Skin of body (tissue), 2 donors: Measurements from ENCODE around the gene HOXA11. TPM values are rescaled to one million over a fixed set of nuclear protein-coding genes. Genes with fewer than 3 reads are reported as not detected.

Experiments used
- DNase-seq: peaks from one replicate; lab custom pipeline; 2025; lab: John Stamatoyannopoulos, UW
- total RNA-seq: library from RNA; depleted of rRNA; stranded (reverse); fragments of >200 nt; gene quantifications from one replicate; pipeline ENCODE4 v1.2.3, GENCODE V29; 2014

HOXA11 gene
- total RNA-seq, 1 donor from 2014 or later: 0.20 TPM

DNA sequence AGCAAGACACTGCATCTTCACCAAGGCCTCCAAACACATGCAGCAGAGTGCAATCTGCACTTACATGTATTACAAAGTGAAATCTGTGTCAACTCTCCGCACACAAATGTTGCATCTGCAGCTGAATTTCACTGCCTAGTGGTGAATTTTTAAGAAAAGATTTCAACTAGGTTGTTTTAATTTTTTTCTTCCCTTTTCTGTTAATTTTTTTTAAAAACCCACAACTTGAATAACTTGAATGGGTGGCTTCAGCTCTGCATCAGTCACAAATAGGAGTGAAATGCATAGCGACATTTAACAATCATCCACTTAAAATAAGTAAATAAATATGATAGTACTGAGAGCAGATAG, 8.9 kb upstream of the HOXA11 start:
- DNase-seq: no peak

DNA sequence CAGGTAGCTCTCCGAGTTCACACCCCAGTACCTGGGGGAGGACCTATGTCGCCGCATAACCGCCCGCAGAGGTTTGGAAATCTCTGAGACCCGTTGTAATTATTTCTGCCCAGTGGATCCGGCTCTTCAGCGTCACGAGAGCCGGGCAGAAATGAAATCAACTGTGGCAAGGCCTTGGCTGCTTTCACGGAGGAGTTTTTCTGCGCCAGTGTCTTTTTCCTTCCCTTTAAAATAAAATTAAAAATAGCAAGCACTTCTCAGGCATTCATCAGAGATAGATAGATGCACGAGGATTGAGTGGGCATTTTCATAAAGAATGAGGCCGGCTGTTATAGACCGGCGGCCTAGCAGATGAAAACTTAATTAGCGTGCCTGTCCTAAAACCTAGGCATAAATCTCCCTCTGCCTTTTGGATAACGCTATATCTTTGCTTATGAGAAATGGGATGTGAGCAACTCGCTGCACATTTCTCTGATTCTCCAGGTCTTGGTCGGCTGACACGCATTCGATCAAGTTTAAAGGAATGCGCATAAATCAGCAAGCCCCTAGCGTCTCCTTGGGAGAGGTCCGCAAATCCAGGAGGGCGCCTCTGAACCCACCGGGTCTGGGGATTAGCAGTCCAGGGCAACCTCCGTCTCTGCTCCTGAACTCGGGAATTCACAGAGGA, 8.4 kb upstream of the HOXA11 start:
- DNase-seq: no peak

DNA sequence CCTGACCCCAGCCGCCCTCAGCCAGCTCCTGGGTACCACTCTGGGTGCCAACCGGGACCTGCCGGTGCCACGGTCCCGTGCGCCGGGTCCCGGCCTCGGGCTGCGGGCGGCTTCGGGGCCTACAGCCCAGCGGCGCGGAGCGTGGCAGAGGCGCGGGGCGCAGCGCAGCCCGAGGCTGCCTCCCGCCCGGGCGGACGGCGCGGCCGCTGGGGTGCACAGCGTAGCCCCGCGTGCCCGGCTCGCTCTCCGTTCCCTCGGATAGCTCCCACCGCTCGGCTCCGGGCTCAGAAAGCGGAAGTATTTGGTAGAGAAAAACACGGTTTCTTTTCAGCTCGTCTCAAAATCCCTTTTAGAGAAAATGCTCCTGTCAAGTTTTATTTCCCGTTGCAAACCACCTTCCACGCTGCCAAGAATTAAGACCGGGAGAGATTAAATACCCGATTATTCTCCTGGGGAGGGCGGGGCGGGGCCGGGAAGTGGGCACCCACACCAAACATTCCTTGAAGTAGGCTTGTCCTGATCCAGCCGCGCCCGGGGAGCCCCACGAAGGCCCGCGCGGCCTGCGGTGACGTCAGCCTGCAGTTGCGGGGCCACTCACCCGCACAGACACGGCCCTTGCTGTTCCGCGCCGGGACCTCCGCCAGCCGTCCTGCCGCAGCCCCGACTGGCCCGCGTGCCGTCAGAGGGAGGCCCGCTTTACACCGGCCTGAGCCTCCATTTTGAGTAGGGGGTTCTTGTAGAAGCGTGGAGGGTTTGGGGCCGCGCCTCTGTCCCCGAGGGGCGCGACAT, 7.7 kb upstream of the HOXA11 start:
- no peak for DNase-seq

DNA sequence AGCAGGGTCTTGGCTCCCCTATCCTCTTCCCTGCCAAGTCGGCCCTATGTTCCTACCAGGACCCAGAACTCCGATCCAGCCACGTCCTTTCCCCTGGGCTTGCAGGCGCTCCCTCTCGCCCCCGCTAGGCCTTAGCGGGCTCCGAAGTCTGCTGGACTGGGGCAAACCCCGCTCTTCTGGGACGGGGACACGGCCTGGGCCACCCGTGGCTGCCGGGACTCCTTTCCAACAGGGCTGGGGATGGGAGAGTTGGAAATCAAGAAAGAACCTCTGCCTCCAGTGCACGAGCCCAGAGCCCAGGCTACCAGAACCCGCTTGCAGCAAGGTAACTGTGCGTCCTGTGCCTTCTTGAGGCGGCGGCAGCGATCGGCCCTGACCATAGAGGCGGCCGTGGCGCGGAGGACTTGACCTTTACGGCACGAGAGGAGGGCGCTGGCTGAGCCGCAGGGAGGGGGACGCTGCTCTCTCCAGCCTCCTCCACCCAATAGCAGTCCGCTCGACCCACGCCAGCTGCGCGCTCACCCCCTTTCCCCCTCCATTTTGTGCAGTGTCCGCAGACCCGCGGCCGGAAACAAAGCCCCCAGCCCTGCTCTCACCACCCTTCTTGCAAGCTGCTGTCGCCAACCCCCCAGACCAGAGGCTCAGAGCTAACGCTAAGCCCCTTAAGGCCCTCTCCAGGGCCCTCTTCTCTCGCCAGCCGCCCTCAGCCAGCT, 7.0 kb upstream of the HOXA11 start:
- no peak for DNase-seq

- no peak for DNase-seq
These were observed 6.2 kb upstream of the HOXA11 start for GRCh38 chr7:27191161-27191731.

- DNase-seq: no peak
These were observed 5.1 kb upstream of the HOXA11 start for GRCh38 chr7:27189997-27190748.

DNA sequence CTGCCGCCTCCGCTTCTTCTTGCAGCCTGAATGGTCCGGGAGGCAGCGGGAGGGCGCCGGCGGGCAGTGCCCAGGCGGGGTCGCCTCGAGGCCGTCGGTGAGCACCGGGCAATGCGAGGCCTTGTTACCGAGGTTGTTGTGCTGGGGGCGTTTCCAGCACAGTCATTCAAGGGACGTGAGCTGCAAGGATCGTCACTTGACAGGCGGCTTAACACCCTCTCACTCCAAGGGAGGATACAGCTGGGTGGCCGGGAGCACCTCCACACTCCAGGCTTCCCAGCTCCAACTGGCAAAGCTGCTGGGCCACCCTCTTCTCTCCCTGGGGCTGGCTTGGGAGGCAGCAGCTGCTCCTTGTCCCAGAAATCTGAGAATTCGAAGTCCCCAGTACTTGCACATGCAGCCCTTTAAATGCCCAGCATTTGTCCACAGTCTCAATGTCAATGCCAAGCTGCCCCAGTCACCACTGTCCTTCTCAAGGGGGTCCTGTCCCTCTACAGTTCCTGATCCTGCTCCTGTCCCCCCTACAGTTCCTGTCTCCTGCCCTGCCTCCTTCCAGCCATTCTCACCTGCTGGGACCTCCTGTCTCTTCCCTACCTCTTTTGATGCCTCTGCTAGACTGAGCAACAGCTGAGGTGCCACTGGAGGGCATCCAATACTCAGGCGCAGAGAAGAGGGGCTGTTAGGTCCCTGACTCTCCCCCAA, 4.4 kb upstream of the HOXA11 start:
- DNase-seq: no peak

GRCh38 chr7:27188386-27189294, 3.6 kb upstream of the HOXA11 start:
- DNase-seq: no peak

DNA sequence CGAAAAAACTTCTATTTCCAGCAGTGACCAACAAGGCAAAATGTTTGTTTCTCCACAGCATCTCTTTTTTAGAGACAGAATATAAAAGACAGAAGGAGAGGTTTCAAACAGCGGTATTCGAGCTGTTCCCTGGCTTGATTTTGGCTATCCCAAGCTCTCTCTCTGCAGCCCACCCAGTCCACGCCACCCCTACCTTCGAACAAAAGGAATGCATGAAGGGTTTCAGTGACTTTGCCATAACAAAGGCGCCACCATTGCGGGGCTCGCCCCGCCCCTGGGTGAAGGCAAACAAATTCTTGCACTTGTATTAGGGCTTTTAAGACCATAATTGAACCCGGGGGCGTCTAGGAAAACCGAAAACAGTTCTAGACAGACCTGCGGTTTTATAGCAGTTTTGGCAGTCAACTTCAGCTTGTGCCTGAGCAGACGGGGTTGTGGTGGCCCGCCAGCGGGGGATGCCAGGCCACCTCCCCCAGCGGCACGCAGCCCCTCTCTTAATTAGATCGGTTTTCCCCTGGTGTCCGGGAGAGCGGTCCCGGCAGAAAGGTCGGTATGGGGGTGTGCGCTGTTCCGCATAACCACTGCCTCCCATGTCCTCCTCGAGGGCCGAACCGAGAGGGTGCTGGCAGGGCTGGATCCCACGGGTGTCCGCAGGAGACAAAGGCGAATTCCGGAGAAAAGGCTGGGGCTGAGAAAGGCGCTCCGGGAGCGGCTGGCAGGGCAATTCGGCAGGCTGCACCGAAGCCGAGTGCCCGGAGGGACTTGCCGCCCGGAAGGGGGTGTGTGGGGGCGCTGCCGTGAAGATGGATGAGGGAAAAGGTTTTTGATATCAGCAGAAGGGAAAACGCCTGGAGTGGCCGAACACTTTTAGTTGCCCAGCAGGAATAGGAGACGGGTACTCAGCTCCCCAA, 2.7 kb upstream of the HOXA11 start:
- DNase-seq: no peak

DNA sequence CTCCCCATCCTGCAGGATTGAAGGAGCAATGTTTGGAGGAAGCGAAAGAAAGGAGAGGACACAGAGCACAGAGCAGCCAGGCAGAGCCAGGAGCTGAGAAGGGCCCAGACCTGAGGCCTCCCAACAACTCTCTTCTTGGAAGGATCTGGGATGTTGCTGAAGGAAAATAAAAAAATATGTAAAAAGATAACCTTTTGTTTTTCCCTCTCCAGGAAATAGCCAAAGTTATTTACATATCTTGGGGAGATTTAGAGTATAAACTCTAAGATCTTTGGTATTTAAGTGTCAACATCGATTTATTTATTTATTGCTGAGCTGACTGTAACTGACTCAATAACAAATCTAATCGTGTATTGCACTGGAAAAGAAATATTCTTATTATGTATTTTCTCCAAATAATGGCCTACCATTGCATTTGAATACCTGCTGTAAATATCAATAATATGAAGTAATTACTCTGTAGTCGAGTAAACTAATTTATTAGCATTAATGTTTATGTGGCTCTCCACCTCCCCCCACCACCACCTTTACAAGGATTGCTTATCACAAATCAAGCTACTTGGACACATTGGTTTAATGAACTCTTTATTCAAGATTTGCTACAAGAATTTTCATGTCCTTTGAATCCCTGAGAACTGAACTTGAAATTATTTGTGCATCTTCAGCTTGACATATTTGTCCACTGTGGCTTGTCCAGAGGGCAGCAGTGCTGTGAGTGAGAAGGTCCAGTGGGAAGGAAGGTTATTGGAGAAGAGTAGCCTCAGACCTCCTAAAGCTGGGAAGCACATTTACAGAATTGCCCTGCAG, 1.8 kb upstream of the HOXA11 start:
- no peak for DNase-seq

DNA sequence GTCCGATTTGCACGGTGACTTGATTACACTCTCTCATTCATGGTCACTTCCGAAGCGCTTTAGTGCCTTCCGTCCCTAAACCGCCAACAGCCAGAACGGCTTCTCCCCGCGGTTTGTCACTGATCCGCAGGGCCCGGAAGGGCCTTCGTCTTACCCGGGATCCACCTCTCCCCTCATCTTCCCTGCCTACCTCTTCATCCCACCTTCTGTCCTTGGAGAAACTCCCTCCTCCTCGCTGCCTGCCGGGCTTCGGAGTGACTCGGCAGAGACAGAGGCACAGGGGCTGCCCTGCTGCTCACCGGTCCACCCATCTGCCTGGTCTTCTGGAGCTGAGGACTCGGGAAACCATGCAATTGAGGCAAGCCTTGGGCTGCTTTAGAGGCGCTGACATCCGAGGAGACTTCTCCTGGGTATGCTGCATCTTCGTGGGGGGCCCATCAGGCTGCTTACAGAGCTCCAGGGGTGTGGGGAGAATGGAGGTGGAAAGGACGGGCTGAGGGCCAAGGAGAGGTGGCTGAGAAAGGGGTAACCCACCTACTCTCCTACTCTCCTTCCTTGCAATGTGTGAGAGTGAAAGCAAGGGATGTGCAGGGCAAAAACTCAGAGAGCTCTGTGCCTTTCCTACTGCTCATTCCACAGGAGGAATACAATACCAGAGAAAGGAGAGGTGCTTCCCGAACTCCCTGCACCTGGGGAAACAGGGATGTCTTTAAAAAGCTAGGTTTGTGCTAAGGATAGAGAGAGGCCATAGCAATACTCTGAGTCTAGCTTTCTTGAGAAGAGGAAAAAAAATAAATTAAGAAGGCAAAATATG, 1.0 kb upstream of the HOXA11 start:
- DNase-seq: no peak

GRCh38 chr7:27184337-27185012, 557 bp downstream of the HOXA11 start:
- no peak for DNase-seq

DNA sequence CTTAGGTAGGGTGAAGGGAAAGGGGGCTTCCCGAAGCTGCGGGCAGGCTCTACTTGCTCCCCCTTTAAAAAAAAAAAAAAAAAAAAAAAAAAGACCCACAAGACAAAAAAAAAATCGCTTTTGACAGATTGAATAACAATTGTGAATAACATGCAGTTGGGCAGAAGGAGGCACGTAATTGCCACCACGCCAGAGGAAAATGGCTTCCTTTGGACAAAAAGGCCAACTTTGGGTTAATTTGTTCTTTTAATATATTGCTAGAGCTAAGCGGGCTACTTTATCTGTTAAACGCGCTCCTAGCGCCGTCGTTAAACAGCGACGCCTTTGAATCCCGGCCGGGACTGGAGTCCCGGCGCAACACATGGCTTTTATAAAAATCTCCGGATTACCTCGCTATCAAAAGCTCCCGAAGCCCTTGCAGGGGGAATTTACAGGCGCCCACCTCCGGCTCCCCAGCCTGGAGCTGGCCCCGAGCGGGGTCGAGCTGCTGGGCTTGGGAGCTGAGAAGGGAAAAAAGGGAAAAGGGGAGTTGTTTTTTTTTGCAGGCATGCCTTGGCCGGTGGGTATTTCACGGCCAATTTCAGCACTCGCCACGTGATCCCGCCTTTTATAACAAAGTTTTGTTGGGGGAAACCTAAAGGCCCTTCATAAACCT, 1.2 kb downstream of the HOXA11 start:
- DNase-seq: peak; percentile 46

DNA sequence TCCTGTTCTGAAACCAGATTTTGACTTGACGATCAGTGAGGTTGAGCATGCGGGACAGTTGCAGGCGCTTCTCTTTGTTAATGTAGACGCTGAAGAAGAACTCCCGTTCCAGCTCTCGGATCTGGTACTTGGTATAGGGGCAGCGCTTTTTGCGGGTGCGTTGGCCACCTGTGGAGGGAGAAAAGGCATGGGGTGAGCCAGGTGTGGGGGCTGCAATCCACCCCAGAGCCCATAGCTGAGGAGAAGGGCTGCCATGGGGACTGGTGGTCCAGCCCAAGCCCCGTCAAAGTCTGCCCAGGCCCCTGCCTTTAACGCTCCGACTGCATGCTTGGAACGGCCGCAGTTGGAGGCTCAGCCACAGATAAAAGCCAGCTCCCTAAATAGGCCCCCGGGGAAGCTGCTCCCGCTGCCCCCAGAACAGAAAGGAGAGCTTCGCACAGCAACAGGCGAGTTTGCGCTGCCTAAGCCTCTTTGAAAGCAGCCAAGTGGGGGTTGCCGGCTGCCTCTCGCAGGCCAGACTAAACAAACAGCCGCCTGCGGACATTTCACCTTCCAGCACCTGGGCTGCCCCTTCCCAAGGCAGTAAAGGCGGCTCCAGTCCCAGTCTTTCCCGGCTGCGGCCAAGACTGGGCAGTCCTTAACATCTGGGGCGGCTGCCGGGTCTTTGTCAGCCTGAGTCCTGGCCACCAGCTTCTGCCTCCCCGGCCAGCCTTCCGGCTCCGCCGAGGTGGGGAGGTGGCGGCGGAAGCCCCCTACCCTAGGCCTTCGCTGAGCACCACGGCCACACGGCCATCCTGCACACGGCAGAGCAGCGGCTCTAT, 2.0 kb downstream of the HOXA11 start:
- DNase-seq: no peak

DNA sequence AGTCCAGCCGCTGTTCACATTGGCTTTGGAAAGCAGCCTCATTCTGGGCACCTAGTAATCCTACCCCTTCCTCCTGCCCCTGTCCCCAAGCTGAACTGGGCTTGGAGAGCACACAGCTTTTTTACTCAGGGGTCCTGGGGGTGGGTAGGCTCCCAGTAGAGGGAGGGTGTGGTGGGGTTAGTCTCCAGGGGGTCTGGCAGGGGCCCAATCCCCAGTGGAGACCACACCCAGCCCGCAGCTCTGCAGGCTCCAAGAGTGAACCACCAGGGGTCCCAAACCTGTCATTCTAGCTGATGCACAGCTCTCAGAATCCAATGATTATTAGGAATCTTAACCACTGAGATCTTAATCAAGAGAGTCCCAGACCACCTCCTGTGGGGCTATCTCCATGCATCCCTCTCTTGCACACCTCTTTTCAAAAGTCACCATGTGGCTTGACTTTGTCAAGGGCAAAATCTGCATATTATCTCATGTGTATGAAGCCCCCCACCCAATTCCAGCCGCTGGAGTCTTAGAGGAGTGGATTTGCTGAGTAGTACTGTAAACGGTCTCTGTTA, 2.7 kb downstream of the HOXA11 start:
- no peak for DNase-seq
